HUDEP-2 (cell line): ENCODE data around the gene ANP32A.

ENCODE experiments used
- DNase-seq, 76 experiments: peaks; one replicate each; lab custom pipeline; 2025; ENCODE audit not compliant: unreplicated experiment in 76 of 76; lab: John Stamatoyannopoulos, UW

ANP32A gene

GRCh38 chr15:68801572-68802148, 19.0 kb downstream of the ANP32A start:
- DNase-seq, result no peak

GRCh38 chr15:68800875-68801274, 19.8 kb downstream of the ANP32A start:
- no peak for DNase-seq

GRCh38 chr15:68798346-68799094, 22.2 kb downstream of the ANP32A start:
- peak in 1 of 76 experiments; percentile 7 for DNase-seq

GRCh38 chr15:68797599-68798345, 22.9 kb downstream of the ANP32A start:
- peak in 62 of 76 experiments; percentile 4 to 72 (median 39) for DNase-seq

GRCh38 chr15:68797191-68797590, 23.5 kb downstream of the ANP32A start:
- no peak for DNase-seq

- DNase-seq, result no peak
Measured at GRCh38 chr15:68796576-68796975, 24.1 kb downstream of the ANP32A start.

- DNase-seq, result peak in 2 of 76 experiments; percentile 10 to 16
Measured at GRCh38 chr15:68795298-68795848, 25.3 kb downstream of the ANP32A start.

GRCh38 chr15:68794863-68795262, 25.8 kb downstream of the ANP32A start:
- no peak for DNase-seq

GRCh38 chr15:68794307-68794706, 26.4 kb downstream of the ANP32A start:
- no peak for DNase-seq

- DNase-seq, result no peak
Measured at GRCh38 chr15:68793776-68794175, 26.9 kb downstream of the ANP32A start.

GRCh38 chr15:68792901-68793766, 27.6 kb downstream of the ANP32A start:
- no peak for DNase-seq

- no peak for DNase-seq
Measured at GRCh38 chr15:68791431-68792283, 29.0 kb downstream of the ANP32A start.

- no peak for DNase-seq
Measured at GRCh38 chr15:68790910-68791309, 29.8 kb downstream of the ANP32A start.

- no peak for DNase-seq
Measured at GRCh38 chr15:68790242-68790575, 30.5 kb downstream of the ANP32A start.

GRCh38 chr15:68789534-68790241, 31.0 kb downstream of the ANP32A start:
- no peak for DNase-seq

GRCh38 chr15:68789091-68789490, 31.6 kb downstream of the ANP32A start:
- DNase-seq, result no peak

GRCh38 chr15:68788264-68788624, 32.5 kb downstream of the ANP32A start:
- DNase-seq, result no peak

- no peak for DNase-seq
Measured at GRCh38 chr15:68787609-68788263, 33.0 kb downstream of the ANP32A start.

GRCh38 chr15:68786753-68787152, 33.9 kb downstream of the ANP32A start:
- DNase-seq, result no peak
